Measurements from ENCODE around the gene HOXB6.

The HOXB6 gene

DNA sequence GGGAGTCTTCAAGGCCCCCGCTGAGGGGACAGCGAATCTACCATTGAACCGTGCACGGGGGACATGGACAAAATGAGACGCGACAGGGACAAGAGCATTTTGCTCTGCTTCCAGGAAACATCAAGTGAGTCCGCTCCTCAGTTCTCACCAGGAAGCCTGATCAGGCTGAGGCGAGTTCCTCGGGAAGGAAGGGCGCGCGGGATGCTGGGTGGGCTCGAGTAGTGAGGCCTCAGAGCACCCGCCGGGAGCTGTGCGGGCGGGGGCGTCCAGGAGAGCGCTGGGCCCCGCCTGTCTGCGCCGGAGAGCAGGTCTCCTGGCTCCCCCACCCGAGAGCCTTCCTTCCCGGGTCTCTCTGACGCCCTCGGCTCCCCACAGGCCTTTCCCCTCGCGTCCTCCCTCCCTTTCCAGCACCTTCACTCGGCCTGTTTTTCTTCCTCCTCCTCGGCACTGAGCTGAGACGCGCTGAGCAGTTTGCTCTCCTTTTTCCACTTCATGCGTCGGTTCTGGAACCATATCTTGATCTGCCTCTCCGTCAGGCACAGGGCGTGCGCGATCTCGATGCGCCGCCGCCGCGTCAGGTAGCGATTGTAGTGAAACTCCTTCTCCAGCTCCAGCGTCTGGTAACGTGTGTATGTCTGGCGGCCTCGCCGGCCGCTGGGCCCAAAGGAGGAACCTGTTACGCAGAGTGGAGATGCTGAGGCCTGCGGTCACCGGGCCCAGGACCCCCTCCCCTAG lies 8.6 kb downstream of the HOXB6 start:
- DNase-seq, result no peak

DNA sequence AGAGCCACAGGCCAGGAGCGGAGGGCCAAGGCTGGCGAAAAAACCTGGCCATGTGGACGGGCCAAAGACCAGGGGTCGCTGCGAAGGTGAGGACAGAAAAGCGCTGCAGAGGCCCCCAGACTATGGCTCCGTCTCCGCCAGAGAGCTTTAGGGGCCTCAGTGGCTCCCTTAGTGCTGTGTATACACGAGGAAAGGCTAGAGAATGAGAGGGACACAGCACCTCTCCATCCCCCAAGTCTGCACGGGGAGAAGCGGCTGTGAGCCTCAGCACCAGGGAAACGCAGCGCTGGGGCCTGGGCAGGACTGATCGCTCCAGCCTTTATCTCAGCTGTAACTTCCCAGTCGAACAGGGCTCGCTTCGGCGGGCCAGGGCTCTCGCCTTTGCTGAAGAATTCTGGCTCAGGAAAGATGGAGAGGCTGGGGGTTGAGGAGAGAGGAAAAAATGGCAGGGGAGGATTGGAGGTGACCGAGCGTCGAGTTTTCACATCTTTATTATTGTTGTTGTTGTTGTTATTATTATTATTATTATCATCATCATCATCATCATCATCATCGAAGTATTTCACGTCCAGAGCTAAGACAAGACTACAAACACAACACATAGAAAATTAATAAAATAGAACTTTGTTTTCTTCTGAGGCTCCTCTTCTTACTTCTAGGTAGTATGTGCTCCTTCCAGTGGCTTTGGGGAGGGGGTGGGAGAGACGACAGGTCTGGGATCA lies 9.3 kb downstream of the HOXB6 start:
- DNase-seq, result no peak

DNA sequence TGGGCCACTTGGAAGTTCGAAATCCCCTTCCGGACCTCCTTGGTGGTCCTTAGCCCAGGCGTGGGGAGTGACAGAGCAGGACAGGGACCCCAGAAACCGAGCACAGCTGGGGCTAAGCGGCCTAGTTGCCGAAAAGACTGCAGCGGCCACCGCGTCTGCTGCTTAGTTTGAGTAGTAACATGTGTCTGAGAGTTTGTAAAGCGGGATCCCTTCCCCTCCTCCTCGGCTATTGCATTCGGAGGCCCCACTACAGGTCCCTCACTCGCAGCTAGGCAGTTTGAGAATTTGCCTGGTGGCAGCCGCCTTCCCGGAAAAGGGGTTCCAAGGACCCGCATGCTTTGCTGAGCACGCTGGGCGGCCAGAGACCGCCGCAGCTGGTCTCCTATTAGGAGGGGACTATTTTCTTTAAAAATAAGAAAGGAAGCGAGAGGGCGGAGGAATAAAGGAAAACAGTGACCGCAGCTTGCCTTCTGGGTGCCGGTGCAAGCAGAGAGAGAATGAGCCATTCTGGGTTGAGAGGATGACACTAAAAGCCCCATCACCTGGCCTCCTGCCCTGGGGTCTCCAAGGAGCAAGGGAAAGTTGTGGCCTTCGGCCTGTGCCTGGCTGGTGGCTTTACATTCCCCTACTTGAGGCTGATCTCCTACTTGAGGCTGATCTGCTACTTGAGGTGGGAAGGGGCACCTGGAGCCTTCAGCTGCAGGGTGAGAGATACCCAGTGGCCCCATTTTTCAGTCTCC lies 10.1 kb downstream of the HOXB6 start:
- no peak for DNase-seq

DNA sequence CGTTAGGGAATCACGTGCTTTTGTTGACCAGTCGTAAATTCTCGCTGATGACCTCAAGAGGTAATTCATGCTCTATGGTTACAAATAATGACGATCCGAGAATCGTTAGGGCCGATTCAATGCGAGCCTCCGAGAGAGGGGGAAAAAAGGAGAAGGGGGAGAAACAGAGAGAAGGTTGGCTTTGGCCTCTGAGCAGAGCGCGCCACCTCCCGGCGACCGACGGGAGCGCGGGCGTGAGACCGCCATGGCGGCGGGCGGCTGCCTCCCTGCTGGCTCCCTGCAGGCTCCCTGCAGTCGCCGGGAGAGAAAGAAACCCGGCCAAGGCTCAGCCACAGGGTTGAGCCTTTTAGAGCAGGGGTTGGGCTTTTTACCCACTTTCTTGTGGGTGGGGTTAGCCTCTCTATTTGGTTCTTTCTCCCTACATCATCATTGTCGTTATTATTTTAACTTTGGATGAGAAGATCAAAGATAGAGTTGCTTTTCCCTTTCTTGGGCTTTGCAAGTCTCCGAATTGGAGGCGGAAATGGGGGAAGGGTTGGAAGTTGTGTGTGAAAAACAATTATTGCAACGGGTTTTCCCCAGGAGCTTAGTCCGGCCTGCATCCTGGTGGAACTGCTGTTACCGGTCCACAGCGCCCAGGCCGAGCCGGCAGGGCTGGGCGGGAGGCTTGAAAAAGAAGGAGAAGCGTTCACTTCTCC lies 10.8 kb downstream of the HOXB6 start:
- peak in 5 of 51 donors; percentile 2 to 23 (median 8) for DNase-seq

DNA sequence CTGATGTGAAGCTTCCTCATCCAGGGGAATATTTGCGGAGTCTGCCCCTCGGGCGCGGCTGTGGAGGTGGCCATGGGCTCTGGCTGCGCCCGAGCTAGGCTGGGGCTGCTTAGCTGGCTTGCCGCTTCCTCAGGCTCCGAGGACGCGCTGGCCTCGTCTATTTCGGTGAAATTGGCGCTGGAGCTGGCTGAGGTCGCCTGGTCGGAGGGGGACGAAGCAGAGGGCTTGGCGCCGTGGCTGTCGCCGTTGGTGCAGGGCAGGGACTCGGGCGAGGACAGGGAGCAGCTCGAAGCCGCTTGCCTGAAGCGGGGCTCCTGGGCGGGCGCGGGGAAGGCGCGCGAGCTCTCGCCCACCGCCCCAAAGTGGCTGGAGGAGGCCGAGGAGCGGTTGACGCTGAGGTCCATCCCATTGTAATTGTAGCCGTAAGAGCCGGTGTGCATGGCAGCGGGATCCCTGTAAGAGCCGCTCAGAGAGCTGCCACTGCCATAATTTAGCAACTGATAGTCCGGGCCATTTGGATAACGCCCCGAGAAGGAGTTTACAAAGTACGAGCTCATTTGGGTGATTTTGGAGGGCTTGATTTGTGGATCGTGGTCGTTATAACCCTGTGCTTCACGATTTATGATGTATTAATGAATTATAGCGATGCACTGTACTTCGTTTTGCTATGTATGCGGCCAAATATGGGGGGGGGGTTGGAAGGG lies 11.5 kb downstream of the HOXB6 start, which contains the start of gene HOXB5:
Gene HOXB5 (minus strand): TSS at position 654 of the 704 bp plus-strand sequence. CDS start 97 bp downstream, at position 557.
- no peak for DNase-seq

DNA sequence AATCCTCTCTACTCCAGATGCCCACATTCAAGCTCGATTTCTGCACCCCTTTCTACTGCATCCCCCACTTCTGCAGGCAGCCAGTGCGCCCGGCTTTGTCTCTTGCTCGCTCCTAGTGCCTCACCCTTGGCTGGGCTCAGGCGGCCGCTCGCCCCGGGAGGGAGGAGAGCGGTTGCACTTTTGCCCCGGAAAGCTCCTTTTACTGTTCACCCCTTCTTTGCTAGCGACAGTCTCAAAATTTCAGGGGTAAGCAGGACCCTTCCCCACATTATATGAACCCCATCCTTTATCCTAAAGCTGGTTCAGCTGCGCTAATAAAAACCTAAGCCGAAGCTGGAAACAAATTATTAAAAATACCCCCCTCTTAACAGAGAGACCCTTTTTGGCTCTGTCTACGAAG lies 12.2 kb downstream of the HOXB6 start:
- no peak for DNase-seq

DNA sequence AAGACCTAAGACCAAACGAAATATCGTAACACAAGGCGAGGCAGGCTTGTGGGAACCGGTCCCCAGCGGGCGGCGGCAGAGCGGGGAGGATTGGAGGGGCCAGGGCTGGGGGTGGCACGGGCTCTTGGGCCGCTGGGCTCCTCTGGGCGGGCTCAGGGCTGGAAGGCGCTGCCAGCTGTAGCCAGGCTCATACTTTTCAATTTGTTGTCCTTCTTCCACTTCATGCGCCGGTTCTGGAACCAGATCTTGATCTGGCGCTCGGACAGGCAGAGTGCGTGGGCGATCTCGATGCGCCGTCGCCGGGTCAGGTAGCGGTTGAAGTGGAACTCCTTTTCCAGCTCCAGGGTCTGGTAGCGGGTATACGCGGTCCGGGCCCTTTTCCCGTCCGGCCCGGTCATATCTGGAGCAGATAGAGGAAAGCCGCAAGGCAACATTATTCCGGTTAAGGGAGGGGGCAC lies 12.7 kb downstream of the HOXB6 start:
- no peak for DNase-seq

DNA sequence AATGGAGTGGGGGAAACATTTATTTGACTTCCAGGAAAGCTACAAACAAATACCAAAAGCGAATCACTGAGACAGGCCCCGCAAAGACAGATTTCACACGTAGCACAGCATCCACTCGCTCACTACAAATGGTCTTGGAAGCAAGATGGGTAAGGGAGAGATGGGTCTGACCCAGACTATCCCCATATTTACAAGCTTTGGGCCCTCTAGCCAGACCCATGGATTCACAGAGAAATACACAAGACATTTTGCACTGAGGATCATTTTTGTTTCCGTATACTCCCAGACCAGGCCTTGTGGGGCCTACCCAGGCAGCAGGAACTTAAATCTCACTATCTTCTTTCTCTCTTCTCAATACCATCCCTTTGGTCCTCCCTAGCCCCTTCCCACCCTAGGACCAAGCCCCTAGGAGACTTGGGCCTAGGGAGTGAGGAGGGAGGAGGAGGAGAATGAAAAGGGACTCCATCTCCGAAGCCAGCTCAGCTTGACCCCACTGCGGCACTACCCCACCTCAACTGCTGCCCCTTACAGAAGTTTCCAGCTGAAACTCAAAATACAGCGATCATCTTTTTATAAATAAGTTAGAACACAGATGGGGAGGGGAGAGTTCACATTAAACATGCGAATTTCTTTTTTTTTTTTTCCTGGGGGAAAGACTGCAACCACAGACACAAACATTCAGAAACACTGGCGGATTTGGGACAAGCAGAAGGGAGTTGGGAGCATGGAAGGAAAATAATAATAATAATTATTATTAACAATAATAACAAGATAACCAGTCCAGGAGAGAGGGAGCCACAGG lies 13.3 kb downstream of the HOXB6 start:
- no peak for DNase-seq

DNA sequence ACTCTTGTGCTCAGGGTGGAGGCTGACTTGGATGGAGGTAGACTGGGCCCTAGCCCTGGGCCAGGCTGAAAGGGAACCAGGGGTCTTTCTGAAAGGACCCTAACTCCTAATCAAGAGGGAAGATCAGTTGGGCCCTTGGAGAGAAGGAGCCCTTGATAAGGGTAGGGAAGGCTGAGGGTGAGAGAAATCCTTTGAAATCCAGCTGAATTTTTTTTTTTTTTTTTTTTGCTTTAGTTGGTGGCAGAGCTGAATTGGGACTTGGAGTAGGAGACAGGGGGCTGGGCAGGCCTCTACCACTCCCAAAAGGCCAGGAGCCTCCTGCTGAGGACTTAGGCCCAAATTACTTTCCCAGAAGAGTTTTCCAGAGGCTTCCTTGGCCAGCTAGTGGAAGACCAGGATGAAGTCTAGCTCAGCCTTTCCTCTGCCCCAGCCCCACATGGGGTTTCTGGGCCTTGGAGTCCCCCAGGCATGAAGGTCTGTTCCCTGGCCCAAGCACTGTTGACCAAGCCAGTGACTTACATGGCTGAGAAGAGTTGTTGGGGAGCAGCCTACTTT lies 14.1 kb downstream of the HOXB6 start:
- DNase-seq, result no peak

DNA sequence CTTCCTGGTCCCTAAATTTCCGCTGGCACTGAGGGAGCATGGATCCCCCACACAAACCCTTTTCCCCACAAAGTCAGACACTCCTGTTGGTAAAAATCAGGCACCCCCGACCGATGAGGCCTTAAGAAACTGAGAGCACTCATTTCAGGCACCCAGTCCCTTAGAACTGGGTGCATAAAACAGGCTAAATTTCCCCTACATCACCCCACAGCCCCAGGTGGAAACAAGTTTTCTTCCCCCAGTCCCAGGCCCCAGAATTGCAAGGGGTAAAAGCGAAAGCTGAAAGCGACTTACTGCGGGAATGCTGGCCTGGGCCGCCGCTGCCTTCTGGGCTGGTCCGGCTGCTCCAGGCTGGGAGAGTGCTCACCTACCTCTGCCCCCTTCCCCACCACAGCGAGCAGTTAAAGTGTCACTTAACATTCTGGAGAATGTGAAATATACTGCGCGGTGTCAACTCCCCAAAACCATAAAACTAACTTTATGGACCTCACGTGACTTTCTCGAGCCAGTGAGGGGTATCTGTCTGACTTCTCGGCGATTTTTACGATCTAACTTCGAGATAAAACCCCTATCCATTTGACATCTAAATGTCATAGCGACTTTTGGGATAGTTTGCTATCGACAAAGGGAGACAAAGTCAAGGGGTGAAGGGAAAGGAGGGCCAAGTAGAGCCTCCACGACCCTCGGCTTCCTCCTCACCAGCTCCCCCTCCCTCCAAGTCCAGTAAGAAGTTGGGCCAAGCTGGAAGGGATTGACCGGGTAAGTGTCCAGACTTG lies 14.8 kb downstream of the HOXB6 start, which contains the start of gene HOXB3:
Gene HOXB3 (minus strand): TSS at position 411 of the 776 bp plus-strand sequence. CDS start 37,767 bp downstream, outside the sequence.
- DNase-seq, result no peak

DNA sequence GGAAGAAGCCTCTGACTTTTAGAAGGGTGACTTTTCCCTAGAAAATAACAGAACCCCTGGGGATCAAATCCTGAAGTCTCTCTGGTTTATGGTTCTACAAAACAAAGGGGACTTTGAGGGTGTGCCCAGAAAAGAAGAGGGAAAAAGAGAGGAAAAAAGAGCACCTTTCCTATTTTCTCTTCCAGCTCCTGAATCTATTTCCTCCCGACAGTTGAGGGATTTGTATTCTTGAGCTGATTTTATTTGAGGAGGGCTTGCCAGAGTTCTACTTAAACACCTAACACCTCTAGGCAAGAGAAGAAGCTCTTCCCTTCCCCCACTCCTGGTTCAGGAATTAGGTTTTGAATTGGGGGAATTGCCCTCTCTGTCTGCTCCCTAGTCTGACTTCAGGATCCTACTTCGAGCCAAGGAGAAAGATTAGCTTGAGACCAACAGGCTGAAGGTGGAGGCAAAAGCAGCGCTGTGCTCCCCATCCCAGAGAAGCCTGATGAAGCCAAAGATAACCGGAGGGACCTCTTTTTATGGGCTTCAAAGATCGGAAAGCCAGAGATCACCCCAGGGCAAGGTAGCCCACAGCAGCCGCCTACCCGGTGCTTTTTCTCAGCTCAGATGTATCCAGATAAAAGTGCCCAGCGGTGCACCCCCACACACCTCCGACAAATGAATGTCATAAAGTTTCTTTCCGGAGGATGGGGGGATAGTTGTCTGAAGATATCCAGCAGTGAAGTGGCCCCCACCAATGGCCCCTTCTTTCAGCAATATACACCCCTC lies 15.5 kb downstream of the HOXB6 start:
- no peak for DNase-seq

DNA sequence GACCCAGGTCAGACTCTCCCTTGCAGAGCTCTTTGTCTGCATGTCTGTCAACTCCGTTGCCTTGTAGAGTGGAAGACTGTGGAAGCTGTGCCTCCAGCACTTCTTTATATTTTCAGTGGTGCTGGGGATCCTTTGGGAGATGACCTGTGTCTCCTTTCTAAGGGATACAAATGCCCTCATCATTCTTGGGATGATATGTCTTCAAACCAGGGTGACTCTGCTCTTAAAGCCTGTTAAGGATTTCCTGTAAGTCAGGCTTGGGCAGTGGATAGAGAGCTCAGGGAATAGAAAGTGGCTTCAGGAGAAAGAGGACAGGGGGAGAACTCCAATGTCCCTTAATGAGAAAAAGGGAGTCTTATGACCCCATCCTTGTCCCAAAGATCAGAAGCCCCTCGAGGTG lies 16.3 kb downstream of the HOXB6 start:
- DNase-seq, result no peak

DNA sequence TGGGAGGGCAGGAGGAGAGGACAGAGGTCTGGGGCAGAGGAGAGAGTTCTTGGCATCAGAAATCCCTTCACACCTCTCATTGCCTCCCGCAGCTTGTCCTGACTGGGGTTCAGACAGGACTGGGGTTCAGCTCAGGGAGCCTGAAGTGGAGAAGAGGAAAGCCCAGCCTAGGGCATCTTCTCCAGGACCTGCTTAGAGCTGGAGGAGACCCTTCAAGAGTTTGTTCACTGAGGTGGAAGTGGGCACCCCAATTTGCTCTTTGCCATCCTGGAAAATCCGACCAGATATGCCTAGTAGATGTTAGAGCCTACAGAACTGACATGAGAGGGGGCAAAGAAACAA lies 16.7 kb downstream of the HOXB6 start:
- no peak for DNase-seq

DNA sequence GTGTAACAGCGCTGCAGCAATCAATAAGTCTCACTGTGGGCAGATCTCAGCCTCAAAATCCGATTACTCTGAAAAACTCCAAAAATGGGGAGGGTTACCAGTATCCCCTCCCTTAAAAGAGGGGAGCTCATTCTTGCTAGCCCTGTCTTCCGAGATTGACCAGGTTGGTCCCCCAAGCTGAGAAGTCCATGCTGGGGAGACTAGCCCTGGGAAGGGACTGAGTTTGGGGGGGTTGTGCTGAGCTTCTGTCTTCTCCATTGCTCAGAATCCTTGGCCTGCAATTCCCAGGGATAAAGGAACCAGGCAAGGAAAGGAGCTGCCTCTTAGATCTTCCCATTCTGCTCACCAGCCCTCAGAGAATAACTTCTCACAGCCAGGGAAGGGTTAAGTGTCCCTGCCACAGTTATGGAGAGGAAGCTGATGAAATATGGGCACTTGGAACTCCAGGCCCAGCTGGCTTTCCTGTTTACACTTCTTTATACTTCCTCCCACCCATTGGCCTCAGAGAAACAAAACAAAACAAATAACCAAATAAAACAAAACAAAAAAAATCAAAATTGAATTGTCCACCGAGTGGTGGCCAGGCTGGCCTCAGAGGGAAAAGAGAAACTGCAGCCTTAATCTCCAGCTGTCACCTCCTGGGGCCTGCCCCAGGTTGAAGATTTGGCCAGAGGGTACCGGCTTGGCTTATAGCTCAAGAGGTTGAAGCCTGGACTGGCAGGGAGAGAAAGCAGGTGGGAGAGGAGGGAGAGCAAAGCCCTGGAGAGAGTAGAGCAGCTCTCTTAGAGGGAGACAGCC lies 17.3 kb downstream of the HOXB6 start:
- no peak for DNase-seq

DNA sequence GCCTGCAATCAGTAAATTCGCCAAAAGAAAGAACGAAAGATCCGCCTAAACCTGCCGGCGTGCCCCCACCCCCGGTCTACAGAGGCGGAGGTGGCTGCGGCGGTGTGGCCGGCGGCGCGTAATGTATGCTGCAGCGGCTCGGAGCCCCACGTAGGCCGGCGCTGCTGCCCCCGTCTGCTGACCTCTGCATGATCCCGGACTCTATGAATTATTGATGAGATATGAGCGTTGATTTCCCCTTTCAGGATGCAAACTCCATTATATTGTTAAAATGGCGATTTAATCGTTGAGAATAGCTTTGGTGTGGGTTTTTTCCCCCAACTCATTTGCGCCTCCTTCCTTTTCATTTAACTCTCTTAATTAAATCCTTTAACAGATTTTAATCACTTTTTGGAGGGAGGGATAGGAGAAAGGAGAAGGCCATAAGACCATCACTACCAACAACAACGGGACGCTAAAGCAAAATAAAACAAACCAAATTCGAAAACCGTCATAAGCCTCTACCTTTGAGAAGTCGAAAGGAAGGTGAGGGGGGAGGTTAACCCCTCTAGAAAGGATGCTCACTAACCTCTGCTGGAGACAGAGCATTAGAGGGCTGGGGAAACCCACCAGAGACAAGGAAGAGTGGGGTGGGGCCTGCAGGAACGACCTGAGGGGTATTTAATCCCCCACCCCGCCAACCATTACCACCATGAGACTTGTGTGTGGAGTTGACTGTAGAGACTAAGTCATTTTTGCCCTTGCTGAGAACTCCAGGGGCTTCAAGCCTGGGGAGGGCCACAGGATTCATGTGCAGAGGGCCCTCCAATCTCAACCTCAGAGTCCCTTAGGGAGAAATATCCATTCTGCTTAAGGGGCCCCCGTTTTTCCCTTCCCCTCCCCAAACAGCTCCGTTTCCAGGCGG lies 18.2 kb downstream of the HOXB6 start:
- no peak for DNase-seq

DNA sequence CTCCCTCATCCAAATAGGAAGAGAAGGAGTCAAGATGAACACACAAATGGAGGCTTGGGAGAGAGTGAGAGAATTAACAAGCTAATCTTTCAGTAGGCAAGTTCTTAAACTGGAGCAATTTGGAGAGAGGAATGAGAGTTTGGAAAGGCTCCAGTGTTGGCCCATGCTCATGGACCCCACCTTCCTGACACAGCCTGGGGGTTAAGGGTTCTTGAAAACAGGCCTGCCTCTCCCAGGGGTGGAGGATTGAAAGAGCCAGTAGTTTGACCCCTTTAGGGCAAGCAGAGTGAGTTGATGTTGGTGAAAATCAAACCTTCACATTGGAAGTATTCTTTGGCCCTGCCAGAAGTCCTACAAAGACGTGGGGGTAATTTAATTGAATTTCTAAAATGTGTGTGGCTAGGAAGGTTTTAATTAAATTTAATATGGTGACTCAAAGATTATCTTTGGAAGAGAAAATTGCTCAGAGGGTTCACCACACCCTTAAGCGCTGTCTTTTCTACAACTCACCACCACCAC lies 20.5 kb downstream of the HOXB6 start:
- DNase-seq, result no peak
